ENCODE measurements around the gene DIS3L. TPM values are rescaled to one million over a fixed set of nuclear protein-coding genes. Genes with fewer than 3 reads are reported as not detected.

DIS3L gene
- total RNA-seq, 1 experiment from 2014 or later: 32.9 TPM

- H3K9me3 Mint-ChIP-seq: peaks cover 9% of the 10 kb centered on the region
- CTCF ChIA-PET: interaction anchor here (0.9 to 1.3 kb wide), 2 partner anchors 18 to 127 kb away, joined by 4 to 5 read pairs; partner anchors contain the start of gene SNAPC5
- ATAC-seq: peak; percentile 48
These were observed 76.6 kb downstream of the DIS3L start for GRCh38 chr15:66369773-66370651.

GRCh38 chr15:66374179-66374578 is 80.8 kb downstream of the DIS3L start:
- Mint-ChIP-seq H3K4me3 (no peak overlapping the region), H3K4me1 (peaks cover 15% of the 10 kb centered on the region), H3K27ac (no peak overlapping the region), H3K27me3 (ENCODE audit: low read depth) (no peaks in the 10 kb centered on the region; the same call in 1 of the 2 replicates), H3K9me3 (peaks cover 10% of the 10 kb centered on the region), H3K36me3 (peaks cover 7% of the 10 kb centered on the region; the same call in 1 of the 2 replicates)
- DNase-seq (ENCODE audit: low spot score): no peak
- POLR2A ChIA-PET: no interaction called here
- no peak for ATAC-seq
- CTCF ChIA-PET: no interaction called here
- TF ChIP-seq ZNF512 (CRISPR knock-in tag; IDR thresholded peaks at IDR 0.05; ENCODE audit: borderline replicate concordance) (no peak), FOXK1 (CRISPR knock-in tag; IDR thresholded peaks at IDR 0.05) (no peak), JUN (CRISPR knock-in tag; IDR thresholded peaks at IDR 0.05) (no peak), FOXP1 (CRISPR knock-in tag; IDR thresholded peaks at IDR 0.05; ENCODE audit: borderline replicate concordance) (no peak), AR (CRISPR knock-in tag; IDR thresholded peaks at IDR 0.05) (no peak), NR1H2 (CRISPR knock-in tag; IDR thresholded peaks at IDR 0.05) (no peak), TCF7 (CRISPR knock-in tag; IDR thresholded peaks at IDR 0.05; ENCODE audit: low read depth) (no peak), ESRRA (CRISPR knock-in tag; IDR thresholded peaks at IDR 0.05; ENCODE audit: borderline replicate concordance) (no peak), CREB1 (CRISPR knock-in tag; IDR thresholded peaks at IDR 0.05) (no peak), ZNF232 (CRISPR knock-in tag; IDR thresholded peaks at IDR 0.05) (no peak), ATF6 (CRISPR knock-in tag; IDR thresholded peaks at IDR 0.05) (no peak)

More at GRCh38 chr15:66369773-66370651, 76.6 kb downstream of the DIS3L start:
- Mint-ChIP-seq H3K36me3 (peaks cover 7% of the 10 kb centered on the region; the same call in 1 of the 2 replicates), H3K27ac (peak overlapping the region; percentile 91), H3K27me3 (ENCODE audit: low read depth) (no peaks in the 10 kb centered on the region), H3K4me3 (no peak overlapping the region), H3K4me1 (peaks cover 15% of the 10 kb centered on the region)
- TF ChIP-seq GABPB1 (CRISPR knock-in tag; IDR thresholded peaks at IDR 0.05) (peak; percentile 89), AFF4 (CRISPR knock-in tag; IDR thresholded peaks at IDR 0.05; ENCODE audit: borderline replicate concordance) (no peak)
- POLR2A ChIA-PET: interaction anchor here (0.6 kb wide), 2 partner anchors 54 to 188 kb away, joined by 4 to 6 read pairs; no protein-coding TSS in a partner anchor
- DNase-seq (ENCODE audit: low spot score): no peak
